ENCODE results near the gene CTXND1.
"Not testable (repeated sequence)": the region's sequence is repeated elsewhere in the genome, so short reads cannot be mapped to it uniquely, and the experiment has no call there.

The CTXND1 gene

GRCh38 chr15:80155378-80156175, 96.4 kb downstream of the CTXND1 start:
- DNase-seq = not testable (repeated sequence)

- no peak for DNase-seq
These were observed 97.0 kb downstream of the CTXND1 start for GRCh38 chr15:80155001-80155377.

DNA sequence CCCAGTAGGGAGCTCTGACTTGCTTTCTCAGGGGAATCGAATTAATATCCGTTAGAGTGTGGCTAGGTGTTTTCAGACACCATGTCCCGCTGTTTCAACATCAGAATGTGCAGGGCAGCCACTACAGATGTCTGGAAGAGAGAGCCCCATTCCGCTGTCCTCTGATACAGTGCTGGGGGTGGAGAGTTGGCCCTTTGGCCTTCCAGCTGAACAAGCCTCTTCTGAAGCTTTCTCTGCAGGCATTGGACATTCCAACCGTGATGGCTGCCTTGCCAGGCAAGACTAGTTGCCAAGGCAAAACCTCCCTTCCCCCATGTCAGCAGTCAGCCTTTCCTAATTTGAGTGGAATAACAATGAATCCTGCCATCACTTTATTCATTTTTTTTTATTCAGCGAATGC, 97.7 kb downstream of the CTXND1 start:
- no peak for DNase-seq

GRCh38 chr15:80153900-80154299, 98.1 kb downstream of the CTXND1 start:
- no peak for DNase-seq

DNA sequence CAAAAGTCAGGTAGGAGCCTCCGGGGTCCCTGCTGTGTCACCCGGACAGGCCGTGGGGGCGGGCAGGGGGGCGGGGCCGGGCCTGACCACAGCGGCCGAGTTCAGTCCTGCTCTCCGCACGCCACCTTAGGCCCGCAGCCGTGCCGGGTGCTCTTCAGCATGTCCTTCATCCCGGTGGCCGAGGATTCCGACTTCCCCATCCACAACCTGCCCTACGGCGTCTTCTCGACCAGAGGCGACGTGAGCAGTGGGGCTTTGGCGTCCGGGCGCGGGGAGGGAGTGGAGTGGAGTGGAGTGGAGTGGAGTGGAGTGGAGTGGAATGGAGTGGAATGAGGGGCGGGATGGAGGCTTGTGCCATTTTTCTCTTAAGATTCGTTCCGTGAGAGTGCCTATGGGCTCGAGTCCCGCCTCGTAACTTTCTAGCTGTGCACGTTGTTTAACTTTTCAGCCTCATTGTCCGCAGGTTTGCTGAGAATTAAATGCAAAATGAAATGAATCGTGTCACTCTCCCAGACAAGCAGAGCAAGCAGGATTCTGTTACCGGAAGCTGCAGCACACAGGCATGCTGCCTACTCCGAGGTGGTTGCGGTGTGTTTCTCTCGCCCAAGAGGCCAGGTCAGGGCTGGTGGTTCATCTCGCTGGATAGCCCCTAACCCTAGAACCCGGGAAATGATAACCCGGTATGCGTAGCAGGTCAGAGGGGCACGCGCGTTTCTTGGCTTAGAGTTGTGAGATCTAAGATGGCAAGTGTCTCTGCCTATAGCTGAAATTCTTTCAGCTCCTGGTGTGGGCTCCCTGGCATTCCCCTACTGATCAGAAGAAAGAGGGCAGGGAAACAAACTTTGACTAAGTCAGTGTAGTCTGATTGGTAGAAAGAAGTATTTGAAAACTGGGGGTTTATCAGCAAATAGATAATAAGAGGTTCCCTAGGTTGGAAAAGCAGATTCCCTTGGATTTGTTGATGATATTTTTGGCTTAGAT, 98.8 kb downstream of the CTXND1 start, which contains the start of gene FAH:
FAH (plus strand) TSS at position 104 of the 981 bp plus-strand sequence; CDS start at position 160, 56 bp downstream.
- peak; percentile 58 for DNase-seq

- peak; percentile 96 for DNase-seq
These were observed 99.7 kb downstream of the CTXND1 start for GRCh38 chr15:80152180-80152895.

GRCh38 chr15:80151576-80151975, 100.4 kb downstream of the CTXND1 start:
- DNase-seq = no peak

DNA sequence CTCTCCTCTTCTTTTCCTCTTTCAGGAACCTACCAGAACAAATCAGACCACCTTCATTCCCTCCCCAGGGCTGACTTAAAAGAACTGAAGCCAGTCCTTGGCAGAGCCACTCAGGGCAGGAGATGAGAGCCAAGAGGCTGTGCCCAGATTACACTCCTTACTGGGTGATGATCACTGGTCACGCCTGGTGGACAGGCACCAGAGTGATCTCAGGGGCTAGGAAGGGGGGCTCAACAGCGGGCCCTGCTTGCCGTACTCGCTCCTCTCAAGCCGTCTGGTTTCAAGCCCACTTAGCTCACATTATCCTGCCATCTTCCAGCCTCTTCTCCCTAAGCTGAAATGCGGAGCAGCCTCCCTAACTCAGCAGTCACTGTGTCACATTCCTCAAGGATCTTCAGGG, 100.9 kb downstream of the CTXND1 start:
- no peak for DNase-seq
